Erythroblast (primary cell): ENCODE measurements around the gene CYP26B1.

Source experiments
- GATA1 ChIP-seq: IDR thresholded peaks from 2 replicates; pipeline ENCODE4 v1.6.1; 2011; ENCODE audit warnings: low read depth, mild to moderate bottlenecking, control low read depth, low read length, moderate library complexity
- POLR2A ChIP-seq: IDR thresholded peaks from 2 replicates; pipeline ENCODE4 v1.6.1; 2011; ENCODE audit warnings: mild to moderate bottlenecking, low read length

GRCh38 chr2:72089537-72089936 lies 58.1 kb downstream of the CYP26B1 start:
- TF ChIP-seq POLR2A, result no peak
- no peak for TF ChIP-seq GATA1
